ENCODE results near the gene CYBA. TPM values are rescaled to one million over a fixed set of nuclear protein-coding genes. Genes with fewer than 3 reads are reported as not detected.

CYBA gene
- total and polyA plus RNA-seq, 2 of the 4 experiments (the other 2 are of a cell fraction): 65.6 to 169 TPM

DNA sequence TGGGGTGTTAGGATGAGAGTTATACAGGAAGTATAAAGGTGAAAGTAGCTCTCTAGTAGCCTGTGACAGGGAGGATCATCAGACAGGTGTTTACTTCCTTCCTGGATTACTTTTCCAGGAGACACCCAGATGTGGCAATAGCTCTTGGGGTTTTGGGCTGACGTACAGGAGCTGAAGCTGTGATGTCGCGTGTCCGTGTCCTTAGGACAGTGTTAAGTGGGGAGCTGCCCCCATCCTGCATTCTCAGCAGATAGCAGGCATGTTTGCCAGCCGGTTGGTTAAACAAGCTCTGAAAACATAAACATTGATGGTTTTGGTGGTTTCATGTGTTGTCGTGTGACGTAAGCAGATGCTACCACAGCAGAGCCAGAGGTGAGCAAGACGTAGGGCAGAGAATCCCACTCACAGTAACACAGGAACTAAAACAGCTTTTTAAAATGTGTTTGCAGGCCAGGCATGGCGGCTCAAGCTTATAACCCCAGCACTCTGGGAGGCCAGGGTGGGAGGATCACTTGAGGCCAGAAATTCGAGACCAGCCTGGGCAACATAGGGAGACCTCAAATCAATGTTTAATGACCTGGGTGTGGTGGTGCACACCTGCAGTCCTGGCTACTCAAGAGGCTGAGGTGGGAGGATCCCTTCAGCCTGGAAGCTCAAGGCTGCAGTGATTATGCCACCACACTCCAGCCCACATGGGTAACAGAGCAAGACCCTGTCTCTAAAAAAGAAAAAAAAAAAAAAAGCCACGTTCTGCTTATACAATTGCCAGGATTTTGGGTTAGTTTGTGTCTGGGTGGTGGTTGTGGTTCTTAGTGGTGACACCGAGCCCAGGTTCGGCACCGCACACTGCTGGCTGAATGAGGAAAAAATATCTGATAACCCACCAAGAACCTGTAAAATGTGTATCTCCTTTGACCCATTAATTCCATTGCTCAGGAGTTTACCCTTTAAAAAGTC, 30.7 kb downstream of the CYBA start:
- H3K4ac ChIP-seq (ENCODE audit: low read depth, low read length): peak overlapping the region; percentile 68
- ATAC-seq (ENCODE audit: low read depth) (peak; percentile 89), DNase-seq (peak; percentile 98)
- H3K79me1 ChIP-seq (ENCODE audit: low read depth in 1 of 2, low read length in 2 of 2): peaks cover 8 to 72% of the 10 kb centered on the region in 2 experiments
- H3K4me1 ChIP-seq (ENCODE audit: control insufficient read depth, insufficient read depth, low read length): peaks cover 23% of the 10 kb centered on the region
- H4K8ac ChIP-seq (ENCODE audit: low read depth in 2 of 2, low read length in 2 of 2): peak overlapping the region; percentile 23 to 51; a peak in 2 of 4 replicates
- TF ChIP-seq FOS (IDR thresholded peaks at IDR 0.05; ENCODE audit: low read depth, low read length) (peak; percentile 18; the same call in 1 of the 2 replicates), CHD1 (IDR thresholded peaks at IDR 0.05; ENCODE audit: low read depth, low read length) (no peak), BHLHE40 (IDR thresholded peaks at IDR 0.05; ENCODE audit: low read depth, low read length) (peak; percentile 73), MAZ (IDR thresholded peaks at IDR 0.05; ENCODE audit: borderline replicate concordance, low read depth, low read length) (peak; percentile 41; the same call in 1 of the 2 replicates), NFE2L2 (IDR thresholded peaks at IDR 0.05; ENCODE audit: low read depth, low read length) (0 out of 2 replicates have a peak, but pooled peaks have one; percentile 9), MXI1 (IDR thresholded peaks at IDR 0.05; ENCODE audit: borderline replicate concordance, low read depth, low read length) (no peak), CEBPB (IDR thresholded peaks at IDR 0.05; ENCODE audit: low read depth, low read length) (peak; percentile 94), MAFK (IDR thresholded peaks at IDR 0.05; ENCODE audit: low read depth, low read length) (peak; percentile 58)
- TF ChIP-seq, protein P1, sequence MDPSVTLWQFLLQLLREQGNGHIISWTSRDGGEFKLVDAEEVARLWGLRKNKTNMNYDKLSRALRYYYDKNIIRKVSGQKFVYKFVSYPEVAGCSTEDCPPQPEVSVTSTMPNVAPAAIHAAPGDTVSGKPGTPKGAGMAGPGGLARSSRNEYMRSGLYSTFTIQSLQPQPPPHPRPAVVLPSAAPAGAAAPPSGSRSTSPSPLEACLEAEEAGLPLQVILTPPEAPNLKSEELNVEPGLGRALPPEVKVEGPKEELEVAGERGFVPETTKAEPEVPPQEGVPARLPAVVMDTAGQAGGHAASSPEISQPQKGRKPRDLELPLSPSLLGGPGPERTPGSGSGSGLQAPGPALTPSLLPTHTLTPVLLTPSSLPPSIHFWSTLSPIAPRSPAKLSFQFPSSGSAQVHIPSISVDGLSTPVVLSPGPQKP (IDR thresholded peaks at IDR 0.05; ENCODE audit: borderline replicate concordance, low read depth, low read length): no peak
- H3K4me2 ChIP-seq (ENCODE audit: low read depth, low read length): peak overlapping the region; percentile 8; the same call in 1 of the 2 replicates
- peak overlapping the region; percentile 82; the same call in 1 of the 2 replicates for H4K91ac ChIP-seq (ENCODE audit: insufficient read depth, low read depth, low read length)
- CTCF ChIA-PET: no interaction called here
- H3K27me3 ChIP-seq (ENCODE audit: control insufficient read depth, insufficient read depth, low read length): no peaks in the 10 kb centered on the region
- H3K9ac ChIP-seq (ENCODE audit: low read depth, low read length): no peak overlapping the region
- H2BK15ac ChIP-seq (ENCODE audit: low read depth, low read length): no peak overlapping the region
- no TSS peak for BruUV-seq (replicated peaks)
- peak overlapping the region; percentile 56 for H3K27ac ChIP-seq (ENCODE audit: insufficient read depth, low read length)
- H3K14ac ChIP-seq (replicated peaks; ENCODE audit: low read depth, low read length): no peak overlapping the region
- peaks cover 26% of the 10 kb centered on the region for H3K9me1 ChIP-seq (ENCODE audit: insufficient read depth, low read length)
- no peak overlapping the region for H3K4me3 ChIP-seq (ENCODE audit: insufficient read depth, low read depth, low read length)
- H2BK120ac ChIP-seq (ENCODE audit: low read depth, low read length): peak overlapping the region; percentile 55; the same call in 1 of the 2 replicates
- peak overlapping the region; percentile 88 for H2AK5ac ChIP-seq (ENCODE audit: low read depth, low read length)
- dilution Hi-C loops (cut with HindIII; ENCODE audit: low sequenced_read_pairs, unreplicated experiment) (no loop called here), intact Hi-C loops (cut with micrococcal nuclease) (no loop called here), in situ Hi-C loops (cut with MboI; ENCODE audit: low sequenced_read_pairs) (no loop called here)
- H4K20me1 ChIP-seq (ENCODE audit: insufficient read depth, low read length): peaks cover 75% of the 10 kb centered on the region
- H2AK9ac ChIP-seq (replicated peaks; ENCODE audit: low read depth, low read length, poor library complexity): peak overlapping the region; percentile 10
- H2AFZ ChIP-seq (replicated peaks; ENCODE audit: low read length, poor library complexity): peak overlapping the region; percentile 38
- H3K36me3 ChIP-seq (ENCODE audit: control insufficient read depth, insufficient read depth, low read length): peaks cover 39% of the 10 kb centered on the region
- peak overlapping the region; percentile 27 for H2BK20ac ChIP-seq (ENCODE audit: low read depth, low read length)
- WGBS, 2 experiments (ENCODE audit: extremely low coverage in 2 of 2, insufficient read length in 1 of 2): 67% methylated on average over 2 of the region's 14 CpGs; no CpG with 5 or more reads in 1 of the 2 experiments
- no peaks in the 10 kb centered on the region for H3K9me3 ChIP-seq (ENCODE audit: control insufficient read depth, insufficient read depth, low read length)
- H3K18ac ChIP-seq (ENCODE audit: low read depth, low read length): peak overlapping the region; percentile 31; the same call in 1 of the 2 replicates
- POLR2A ChIA-PET (ENCODE audit: unreplicated experiment): no interaction called here
- H3K56ac ChIP-seq (ENCODE audit: extremely low read depth, insufficient read depth, low read length): no peak overlapping the region
- H2BK5ac ChIP-seq (ENCODE audit: low read depth, low read length, poor library complexity, severe bottlenecking): peak overlapping the region; percentile 84
- H3K23ac ChIP-seq (ENCODE audit: low read depth, low read length): no peak overlapping the region
- peak overlapping the region; percentile 51; the same call in 1 of the 2 replicates for H4K5ac ChIP-seq (ENCODE audit: low read depth, low read length)

All from IMR-90 (cell line).